GF-D8 (cell line): ENCODE results near the gene CCNT1.
"Not testable (repeated sequence)": the region's sequence is repeated elsewhere in the genome, so short reads cannot be mapped to it uniquely, and the experiment has no call there.

Experiments
- DNase-seq: peaks from one replicate; lab custom pipeline; 2025; lab: John Stamatoyannopoulos, UW

The CCNT1 gene

GRCh38 chr12:48716493-48717251 is at the start of gene CCNT1:
TSS of gene CCNT1 (minus strand) at chr12:48716707. CDS start at chr12:48716675, 32 bp downstream.
- DNase-seq: peak; percentile 99

GRCh38 chr12:48765753-48766162 is 49.3 kb upstream of the CCNT1 start:
- peak; percentile 8 for DNase-seq

- no peak for DNase-seq
These were observed 48.0 kb upstream of the CCNT1 start for GRCh38 chr12:48764521-48764920.

GRCh38 chr12:48758737-48759136 is 42.2 kb upstream of the CCNT1 start:
- DNase-seq: no peak

- DNase-seq: no peak
These were observed 41.7 kb upstream of the CCNT1 start for GRCh38 chr12:48758186-48758585.

GRCh38 chr12:48750769-48751356 is 34.4 kb upstream of the CCNT1 start:
- DNase-seq: no peak

GRCh38 chr12:48750215-48750614 is 33.7 kb upstream of the CCNT1 start:
- no peak for DNase-seq

GRCh38 chr12:48744251-48745008 is 27.9 kb upstream of the CCNT1 start:
- DNase-seq: no peak

- no peak for DNase-seq
These were observed 23.2 kb upstream of the CCNT1 start for GRCh38 chr12:48739618-48740269.

- no peak for DNase-seq
These were observed 19.9 kb upstream of the CCNT1 start for GRCh38 chr12:48736456-48736855.

GRCh38 chr12:48728807-48729206 is 12.3 kb upstream of the CCNT1 start:
- no peak for DNase-seq

- not testable (repeated sequence) for DNase-seq
These were observed 4.2 kb upstream of the CCNT1 start for GRCh38 chr12:48720737-48721136.

- DNase-seq: not testable (repeated sequence)
These were observed 3.7 kb upstream of the CCNT1 start for GRCh38 chr12:48720171-48720570.

- not testable (repeated sequence) for DNase-seq
These were observed 2.5 kb upstream of the CCNT1 start for GRCh38 chr12:48719002-48719401.

- no peak for DNase-seq
These were observed 767 bp upstream of the CCNT1 start for GRCh38 chr12:48717252-48717695.

GRCh38 chr12:48716168-48716492 is 377 bp downstream of the CCNT1 start:
- DNase-seq: no peak

GRCh38 chr12:48712209-48712608 is 4.3 kb downstream of the CCNT1 start:
- DNase-seq: no peak

- not testable (repeated sequence) for DNase-seq
These were observed 17.7 kb downstream of the CCNT1 start for GRCh38 chr12:48698822-48699221.

- no peak for DNase-seq
These were observed 19.9 kb downstream of the CCNT1 start for GRCh38 chr12:48696626-48697025.

- no peak for DNase-seq
These were observed 20.6 kb downstream of the CCNT1 start for GRCh38 chr12:48695859-48696258.

- DNase-seq: no peak
These were observed 22.5 kb downstream of the CCNT1 start for GRCh38 chr12:48694038-48694437.

- DNase-seq: no peak
These were observed 22.9 kb downstream of the CCNT1 start for GRCh38 chr12:48693572-48693971.
